DND-41 (cell line): Measurements from ENCODE around the gene CLN6.

Experiments used
- EZH2 ChIP-seq: IDR thresholded peaks from 3 replicates; pipeline ENCODE4 v1.6.1; 2012; ENCODE audit warnings: borderline replicate concordance, low read depth, mild to moderate bottlenecking, moderate library complexity, low read length, inconsistent platforms; ENCODE audit not compliant: severe bottlenecking
- TF ChIP-seq, protein P1 (sequence below): IDR thresholded peaks from 2 replicates; pipeline ENCODE4 v1.5.1; 2012; ENCODE audit warnings: borderline replicate concordance, low read length, moderate library complexity, mild to moderate bottlenecking; ENCODE audit not compliant: poor library complexity, severe bottlenecking; ENCODE audit errors: extremely low read depth

DNA sequence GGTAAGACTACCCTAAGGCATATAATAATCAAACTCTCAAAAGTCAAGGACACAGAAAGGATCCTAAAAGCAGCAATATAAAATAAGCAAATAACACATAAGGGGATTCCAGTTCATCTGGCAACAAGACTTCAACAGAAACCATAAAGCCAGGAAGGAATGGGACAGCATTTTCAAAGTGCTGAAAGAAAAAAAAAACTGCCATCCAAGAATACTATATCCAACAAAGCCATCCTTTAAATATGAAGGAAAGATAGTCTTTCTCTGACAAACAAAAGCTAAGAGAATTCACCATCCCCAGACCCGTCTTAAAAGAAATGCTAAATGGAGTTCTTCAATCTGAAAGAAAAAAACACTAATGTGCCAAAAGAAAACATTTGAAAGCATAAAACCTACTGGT is 14.7 kb upstream of the CLN6 start:
- TF ChIP-seq EZH2, result no peak
- TF ChIP-seq, protein P1, sequence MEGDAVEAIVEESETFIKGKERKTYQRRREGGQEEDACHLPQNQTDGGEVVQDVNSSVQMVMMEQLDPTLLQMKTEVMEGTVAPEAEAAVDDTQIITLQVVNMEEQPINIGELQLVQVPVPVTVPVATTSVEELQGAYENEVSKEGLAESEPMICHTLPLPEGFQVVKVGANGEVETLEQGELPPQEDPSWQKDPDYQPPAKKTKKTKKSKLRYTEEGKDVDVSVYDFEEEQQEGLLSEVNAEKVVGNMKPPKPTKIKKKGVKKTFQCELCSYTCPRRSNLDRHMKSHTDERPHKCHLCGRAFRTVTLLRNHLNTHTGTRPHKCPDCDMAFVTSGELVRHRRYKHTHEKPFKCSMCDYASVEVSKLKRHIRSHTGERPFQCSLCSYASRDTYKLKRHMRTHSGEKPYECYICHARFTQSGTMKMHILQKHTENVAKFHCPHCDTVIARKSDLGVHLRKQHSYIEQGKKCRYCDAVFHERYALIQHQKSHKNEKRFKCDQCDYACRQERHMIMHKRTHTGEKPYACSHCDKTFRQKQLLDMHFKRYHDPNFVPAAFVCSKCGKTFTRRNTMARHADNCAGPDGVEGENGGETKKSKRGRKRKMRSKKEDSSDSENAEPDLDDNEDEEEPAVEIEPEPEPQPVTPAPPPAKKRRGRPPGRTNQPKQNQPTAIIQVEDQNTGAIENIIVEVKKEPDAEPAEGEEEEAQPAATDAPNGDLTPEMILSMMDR, result no peak
